OCI-LY3 (cell line): ENCODE results near the gene RBMS3.

ENCODE experiments used
- EZH2phosphoT487 ChIP-seq: fragments of 200-600 bp; shearing (Covaris generic); IDR thresholded peaks from 2 replicates; pipeline ENCODE4 v1.6.1; 2018; ENCODE audit warnings: antibody characterized with exemption, mixed run types, low read depth
- TF ChIP-seq, protein P1 (sequence below): fragments of 200-600, 300-600 bp; sonication (generic); IDR thresholded peaks from 2 replicates; pipeline ENCODE4 v1.5.1; 2014; ENCODE audit warnings: antibody characterized with exemption, low read length, low read depth

DNA sequence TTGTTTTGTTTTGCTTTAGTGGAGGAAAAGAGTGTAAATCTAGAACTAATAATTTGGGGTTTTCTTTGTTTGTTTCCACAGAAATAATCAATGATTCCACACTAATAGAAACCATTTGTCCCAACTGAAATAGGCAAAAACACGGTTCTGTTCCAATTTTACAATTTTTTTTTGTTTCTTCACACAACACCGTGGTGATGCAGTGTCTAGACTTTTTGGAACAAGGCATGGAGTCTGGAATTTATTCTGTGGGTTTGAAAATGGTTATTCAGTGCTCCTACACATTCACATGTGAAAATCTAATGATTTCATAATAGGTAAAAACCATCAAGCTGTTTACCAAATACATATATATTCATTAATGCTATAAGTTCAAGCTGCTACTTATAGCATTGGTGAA is 696.5 kb downstream of the RBMS3 start:
- TF ChIP-seq, protein P1, sequence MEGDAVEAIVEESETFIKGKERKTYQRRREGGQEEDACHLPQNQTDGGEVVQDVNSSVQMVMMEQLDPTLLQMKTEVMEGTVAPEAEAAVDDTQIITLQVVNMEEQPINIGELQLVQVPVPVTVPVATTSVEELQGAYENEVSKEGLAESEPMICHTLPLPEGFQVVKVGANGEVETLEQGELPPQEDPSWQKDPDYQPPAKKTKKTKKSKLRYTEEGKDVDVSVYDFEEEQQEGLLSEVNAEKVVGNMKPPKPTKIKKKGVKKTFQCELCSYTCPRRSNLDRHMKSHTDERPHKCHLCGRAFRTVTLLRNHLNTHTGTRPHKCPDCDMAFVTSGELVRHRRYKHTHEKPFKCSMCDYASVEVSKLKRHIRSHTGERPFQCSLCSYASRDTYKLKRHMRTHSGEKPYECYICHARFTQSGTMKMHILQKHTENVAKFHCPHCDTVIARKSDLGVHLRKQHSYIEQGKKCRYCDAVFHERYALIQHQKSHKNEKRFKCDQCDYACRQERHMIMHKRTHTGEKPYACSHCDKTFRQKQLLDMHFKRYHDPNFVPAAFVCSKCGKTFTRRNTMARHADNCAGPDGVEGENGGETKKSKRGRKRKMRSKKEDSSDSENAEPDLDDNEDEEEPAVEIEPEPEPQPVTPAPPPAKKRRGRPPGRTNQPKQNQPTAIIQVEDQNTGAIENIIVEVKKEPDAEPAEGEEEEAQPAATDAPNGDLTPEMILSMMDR: no peak
- TF ChIP-seq EZH2phosphoT487: no peak
